ENCODE measurements around the gene STOX2.

DNA sequence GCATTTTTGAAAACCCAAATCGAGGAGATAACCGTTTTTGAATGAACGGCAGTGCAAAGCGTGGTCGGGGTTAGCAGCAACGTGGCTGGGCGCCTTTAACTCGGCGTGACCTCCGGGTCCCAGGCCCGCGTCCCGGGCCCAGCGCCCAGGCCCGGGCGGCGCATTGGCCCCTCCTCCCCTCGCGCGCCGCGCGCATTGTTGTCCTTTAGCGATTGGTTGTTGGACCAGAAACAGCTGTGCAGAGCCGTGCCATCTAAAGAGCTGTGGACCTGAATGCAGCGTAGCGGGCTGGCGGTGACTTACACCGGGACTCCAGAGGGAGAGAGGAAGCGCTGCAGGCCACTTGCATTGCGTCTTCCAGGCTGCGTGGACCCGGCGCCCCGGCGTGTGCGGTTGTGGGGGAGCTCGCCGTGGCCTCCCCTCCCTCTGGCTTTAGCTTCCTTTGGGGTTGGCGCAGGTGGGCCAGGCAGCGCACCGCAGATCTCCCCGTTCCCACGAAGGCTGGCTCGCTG is at the start of gene STOX2:
- TF ChIP-seq, protein P1, sequence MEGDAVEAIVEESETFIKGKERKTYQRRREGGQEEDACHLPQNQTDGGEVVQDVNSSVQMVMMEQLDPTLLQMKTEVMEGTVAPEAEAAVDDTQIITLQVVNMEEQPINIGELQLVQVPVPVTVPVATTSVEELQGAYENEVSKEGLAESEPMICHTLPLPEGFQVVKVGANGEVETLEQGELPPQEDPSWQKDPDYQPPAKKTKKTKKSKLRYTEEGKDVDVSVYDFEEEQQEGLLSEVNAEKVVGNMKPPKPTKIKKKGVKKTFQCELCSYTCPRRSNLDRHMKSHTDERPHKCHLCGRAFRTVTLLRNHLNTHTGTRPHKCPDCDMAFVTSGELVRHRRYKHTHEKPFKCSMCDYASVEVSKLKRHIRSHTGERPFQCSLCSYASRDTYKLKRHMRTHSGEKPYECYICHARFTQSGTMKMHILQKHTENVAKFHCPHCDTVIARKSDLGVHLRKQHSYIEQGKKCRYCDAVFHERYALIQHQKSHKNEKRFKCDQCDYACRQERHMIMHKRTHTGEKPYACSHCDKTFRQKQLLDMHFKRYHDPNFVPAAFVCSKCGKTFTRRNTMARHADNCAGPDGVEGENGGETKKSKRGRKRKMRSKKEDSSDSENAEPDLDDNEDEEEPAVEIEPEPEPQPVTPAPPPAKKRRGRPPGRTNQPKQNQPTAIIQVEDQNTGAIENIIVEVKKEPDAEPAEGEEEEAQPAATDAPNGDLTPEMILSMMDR (IDR thresholded peaks at IDR 0.05; ENCODE audit: control extremely low read depth in 1 of 3, insufficient read depth in 1 of 3, low read depth in 1 of 3, low read length in 3 of 3) = no peak
- TF ChIP-seq, protein P2, sequence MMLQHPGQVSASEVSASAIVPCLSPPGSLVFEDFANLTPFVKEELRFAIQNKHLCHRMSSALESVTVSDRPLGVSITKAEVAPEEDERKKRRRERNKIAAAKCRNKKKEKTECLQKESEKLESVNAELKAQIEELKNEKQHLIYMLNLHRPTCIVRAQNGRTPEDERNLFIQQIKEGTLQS (IDR thresholded peaks at IDR 0.05; ENCODE audit: insufficient read depth, low read depth, low read length) = no peak
- no peak for TF ChIP-seq POLR2AphosphoS5 (IDR thresholded peaks at IDR 0.05; ENCODE audit: low read depth, low read length)
- TF ChIP-seq ASH2L (IDR thresholded peaks at IDR 0.05; ENCODE audit: low read length) = peak; percentile 42
- no peak for TF ChIP-seq CEBPB (IDR thresholded peaks at IDR 0.05; ENCODE audit: low read depth, low read length)
- TF ChIP-seq SP1 (IDR thresholded peaks at IDR 0.05; ENCODE audit: low read depth, low read length) = no peak
- no peak for TF ChIP-seq EP300 (IDR thresholded peaks at IDR 0.05; ENCODE audit: borderline replicate concordance in 1 of 2, low read depth in 2 of 2, low read length in 2 of 2)
- TF ChIP-seq CBX5 (IDR thresholded peaks at IDR 0.05; ENCODE audit: low read depth, low read length) = no peak
- TF ChIP-seq GABPA (IDR thresholded peaks at IDR 0.05; ENCODE audit: borderline replicate concordance, insufficient read depth, low read length) = no peak
- no peak; a peak in 1 of 4 replicates for TF ChIP-seq SIN3A (conservative IDR thresholded peaks at IDR 0.05 in 1 of 2, IDR thresholded peaks at IDR 0.05 in 1 of 2; ENCODE audit: low read depth in 1 of 2, low read length in 2 of 2)
- no peak for TF ChIP-seq HDAC6 (IDR thresholded peaks at IDR 0.05; ENCODE audit: low read depth, low read length)
